PC-9 (cell line): ENCODE data around the gene JAML. TPM values are rescaled to one million over a fixed set of nuclear protein-coding genes. Genes with fewer than 3 reads are reported as not detected.

Experiments
- BruUV-seq: library from RNA; stranded (reverse); fragments of 400-500 nt; replicated peaks from 2 replicates; lab custom pipeline; 2021; lab: Mats Ljungman, UMichigan
- CTCF ChIA-PET: fragments of 300-600 bp; sonication (Branson Sonifier 250); formaldehyde crosslinking; loops from one replicate; lab custom pipeline; 2022; ENCODE audit warnings: antibody characterized with exemption; lab: Charles Lee
- POLR2A ChIA-PET: fragments of 300-600 bp; sonication (Branson Sonifier 250); formaldehyde crosslinking; loops from one replicate; lab custom pipeline; 2022; ENCODE audit warnings: antibody characterized with exemption; ENCODE audit not compliant: unreplicated experiment; lab: Charles Lee
- DNase-seq, 2 experiments: peaks; one replicate each; pipeline versions ENCODE4 v3.0.0 to v3.0.0-alpha.2; 2015 to 2022; ENCODE audit warnings: mixed read lengths in 1 of 2
- H2AFZ ChIP-seq: fragments of 200-600 bp; sonication (generic); 2 replicates; pipeline ENCODE4 v1.8.1; 2017; ENCODE audit warnings: antibody characterized with exemption
- H3F3A ChIP-seq: fragments of 200-600 bp; sonication (generic); 2 replicates; pipeline ENCODE4 v1.8.1; 2017; ENCODE audit warnings: antibody characterized with exemption, mild to moderate bottlenecking, low read depth; ENCODE audit not compliant: insufficient read depth
- H3K27ac ChIP-seq: fragments of 200-600 bp; sonication (generic); 2 replicates; pipeline ENCODE4 v1.6.1; 2016; ENCODE audit warnings: mixed run types
- H3K27me3 ChIP-seq: fragments of 200-600 bp; sonication (generic); 2 replicates; pipeline ENCODE4 v1.6.1; 2016; ENCODE audit warnings: low read depth, mixed run types; ENCODE audit not compliant: insufficient read depth
- H3K36me3 ChIP-seq: fragments of 200-600 bp; sonication (generic); 2 replicates; pipeline ENCODE4 v1.6.1; 2016; ENCODE audit warnings: low read depth, mixed run types
- H3K4me1 ChIP-seq: fragments of 200-600 bp; sonication (generic); replicated peaks from 2 replicates; pipeline ENCODE4 v1.6.1; 2016; ENCODE audit warnings: mixed run types; ENCODE audit not compliant: insufficient read depth
- H3K4me2 ChIP-seq: fragments of 200-600 bp; sonication (generic); 2 replicates; pipeline ENCODE4 v1.6.1; 2017; ENCODE audit warnings: mixed run types
- H3K4me3 ChIP-seq: fragments of 200-600 bp; sonication (generic); 2 replicates; pipeline ENCODE4 v1.6.1; 2016; ENCODE audit warnings: mixed run types
- H3K79me2 ChIP-seq: fragments of 200-600 bp; sonication (generic); 2 replicates; pipeline ENCODE4 v1.6.1; 2017; ENCODE audit warnings: low read depth, mixed run types
- H3K9me2 ChIP-seq: fragments of 200-600 bp; sonication (generic); 2 replicates; pipeline ENCODE4 v1.8.1; 2017; ENCODE audit warnings: mild to moderate bottlenecking; ENCODE audit not compliant: insufficient read depth
- H3K9me3 ChIP-seq: fragments of 200-600 bp; sonication (generic); 2 replicates; pipeline ENCODE4 v1.8.1; 2016; ENCODE audit warnings: low read depth; ENCODE audit not compliant: insufficient read depth
- H4K20me1 ChIP-seq: fragments of 200-600 bp; sonication (generic); 2 replicates; pipeline ENCODE4 v1.8.1; 2017; ENCODE audit not compliant: insufficient read depth
- CTCF ChIP-seq: fragments of 200-600 bp; sonication (generic); conservative IDR thresholded peaks from 2 replicates; pipeline ENCODE4 v1.6.1; 2017; ENCODE audit warnings: mixed run types, antibody characterized with exemption, mild to moderate bottlenecking, moderate library complexity
- EZH2 ChIP-seq: fragments of 200-600 bp; sonication (generic); IDR thresholded peaks from 2 replicates; pipeline ENCODE4 v1.8.0; 2017; ENCODE audit warnings: antibody characterized with exemption, low read depth
- intact Hi-C: fragments of 100-400 bp; cut with micrococcal nuclease; formaldehyde crosslinking; loops from one replicate; pipeline ENCODE4 v1.10.0; 2022; ENCODE audit not compliant: unreplicated experiment
- total RNA-seq: library from RNA; stranded (reverse); gene quantifications from 2 replicates; pipeline ENCODE4 v1.2.3, GENCODE V29; 2021

The JAML gene
- total RNA-seq, 1 experiment from 2014 or later = not detected

GRCh38 chr11:118151431-118151830 is 73.4 kb downstream of the JAML start:
- peaks cover 5% of the 10 kb centered on the region; the same call in 1 of the 2 replicates for H3F3A ChIP-seq
- peak in 1 of 2 experiments; percentile 58 for DNase-seq
- no peaks in the 10 kb centered on the region for H3K9me3 ChIP-seq
- no peaks in the 10 kb centered on the region for H3K79me2 ChIP-seq
- no peaks in the 10 kb centered on the region for H3K9me2 ChIP-seq
- H3K4me2 ChIP-seq = no peak overlapping the region
- H2AFZ ChIP-seq = no peak overlapping the region
- TF ChIP-seq CTCF (no peak), EZH2 (no peak)
- H3K4me3 ChIP-seq = no peak overlapping the region
- ChIA-PET POLR2A (no interaction called here), CTCF (no interaction called here)
- no peaks in the 10 kb centered on the region; the same call in 1 of the 2 replicates for H3K4me1 ChIP-seq
- peaks cover 72% of the 10 kb centered on the region for H3K27me3 ChIP-seq
- H3K36me3 ChIP-seq = no peaks in the 10 kb centered on the region
- no peak overlapping the region for H3K27ac ChIP-seq
- BruUV-seq = no TSS peak
- intact Hi-C loops = no loop called here
- no peaks in the 10 kb centered on the region for H4K20me1 ChIP-seq

DNA sequence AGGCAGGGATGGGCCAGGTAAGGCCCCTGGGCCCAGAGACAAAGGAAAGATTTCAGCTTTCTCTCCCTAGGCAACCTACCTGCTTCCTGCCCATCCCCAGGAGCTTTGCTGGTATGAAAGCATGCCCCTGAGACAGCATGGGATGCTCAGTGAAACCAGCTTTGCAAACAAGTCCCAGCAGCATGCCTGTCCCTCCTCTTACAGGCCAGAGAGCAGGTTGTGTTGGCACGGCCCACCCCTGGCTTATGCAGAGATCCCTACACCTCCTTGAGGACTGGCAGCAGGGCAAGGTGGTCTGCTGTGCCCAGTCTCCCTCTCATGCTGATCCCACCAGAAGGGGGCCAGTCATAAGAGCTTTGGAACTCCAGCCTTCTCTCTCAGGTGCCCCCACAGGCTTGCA is 75.3 kb downstream of the JAML start:
- Histone ChIP-seq H3F3A (peaks cover 5% of the 10 kb centered on the region; the same call in 1 of the 2 replicates), H4K20me1 (no peaks in the 10 kb centered on the region), H3K27me3 (peaks cover 57% of the 10 kb centered on the region), H3K4me2 (no peak overlapping the region), H3K9me3 (no peaks in the 10 kb centered on the region), H3K79me2 (no peaks in the 10 kb centered on the region), H3K36me3 (no peaks in the 10 kb centered on the region), H2AFZ (no peak overlapping the region), H3K27ac (no peak overlapping the region), H3K9me2 (no peaks in the 10 kb centered on the region), H3K4me3 (no peak overlapping the region), H3K4me1 (no peaks in the 10 kb centered on the region; the same call in none of the 2 replicates)
- no peak for DNase-seq
- TF ChIP-seq CTCF (no peak), EZH2 (no peak)
- ChIA-PET CTCF (no interaction called here), POLR2A (no interaction called here)
- no TSS peak for BruUV-seq
- intact Hi-C loops = no loop called here

DNA sequence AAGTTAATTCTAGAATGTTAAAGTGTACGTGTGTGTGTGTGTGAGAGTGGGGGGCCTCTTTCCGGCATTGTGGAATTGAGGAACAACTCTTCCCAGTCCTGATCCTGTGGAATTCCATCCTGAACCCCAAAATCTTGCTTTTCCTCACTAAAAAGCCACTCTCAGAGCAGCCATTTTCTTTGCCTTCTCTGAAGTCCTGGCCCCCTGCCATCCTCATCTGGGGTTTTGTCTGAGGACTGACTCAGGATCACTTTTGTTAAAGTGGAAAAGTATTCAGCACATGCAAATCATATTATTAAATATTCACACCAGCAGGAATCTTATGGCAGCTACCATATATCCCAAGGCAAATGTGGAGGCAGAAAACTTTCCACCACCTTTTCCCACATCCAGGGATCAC is 76.0 kb downstream of the JAML start:
- TF ChIP-seq EZH2 = no peak
- CTCF ChIA-PET = no interaction called here
- intact Hi-C loops = no loop called here
- H3K36me3 ChIP-seq = no peaks in the 10 kb centered on the region
- H4K20me1 ChIP-seq = no peaks in the 10 kb centered on the region
- no peaks in the 10 kb centered on the region for H3K79me2 ChIP-seq
- H3K27ac ChIP-seq = no peak overlapping the region
- H3K4me2 ChIP-seq = no peak overlapping the region
- no peaks in the 10 kb centered on the region; the same call in none of the 2 replicates for H3K4me1 ChIP-seq
- no peak overlapping the region for H3K4me3 ChIP-seq
- no peaks in the 10 kb centered on the region for H3K9me3 ChIP-seq
- H3K27me3 ChIP-seq = peaks cover 51% of the 10 kb centered on the region
- H2AFZ ChIP-seq = no peak overlapping the region
- BruUV-seq = no TSS peak
- no peak for DNase-seq
- H3F3A ChIP-seq = peaks cover 5% of the 10 kb centered on the region; the same call in 1 of the 2 replicates
- H3K9me2 ChIP-seq = no peaks in the 10 kb centered on the region
- POLR2A ChIA-PET = no interaction called here

DNA sequence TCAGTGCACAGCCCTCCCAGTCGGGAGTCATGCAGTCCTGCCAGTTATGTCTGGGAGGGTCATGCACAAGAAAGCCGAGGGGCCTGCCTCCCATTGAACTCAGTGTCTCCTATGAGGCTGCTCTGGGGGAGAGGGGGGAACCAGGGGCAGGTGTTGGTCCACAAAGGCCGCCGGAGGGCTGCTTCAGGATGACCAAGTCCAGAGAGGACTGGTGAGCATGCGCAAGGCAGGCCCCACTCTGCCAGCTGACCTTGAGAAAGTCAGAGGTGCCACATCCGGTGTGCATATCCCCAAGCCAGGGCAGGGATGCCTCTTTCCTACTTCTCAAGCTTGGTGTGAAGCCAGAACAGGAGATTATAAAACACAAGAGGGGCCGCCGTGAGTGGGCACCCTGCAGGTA is 76.6 kb downstream of the JAML start:
- Histone ChIP-seq H3K4me3 (no peak overlapping the region), H3F3A (peaks cover 5% of the 10 kb centered on the region; the same call in 1 of the 2 replicates), H3K27ac (no peak overlapping the region), H3K36me3 (no peaks in the 10 kb centered on the region), H3K4me2 (no peak overlapping the region), H3K27me3 (peaks cover 52% of the 10 kb centered on the region), H3K9me3 (no peaks in the 10 kb centered on the region), H3K4me1 (no peaks in the 10 kb centered on the region; the same call in none of the 2 replicates), H3K9me2 (no peaks in the 10 kb centered on the region), H3K79me2 (no peaks in the 10 kb centered on the region), H2AFZ (no peak overlapping the region), H4K20me1 (no peaks in the 10 kb centered on the region)
- TF ChIP-seq CTCF = no peak
- no peak for TF ChIP-seq EZH2
- intact Hi-C loops = no loop called here
- CTCF ChIA-PET = no interaction called here
- POLR2A ChIA-PET = no interaction called here
- DNase-seq = no peak
- no TSS peak for BruUV-seq
